Chondrocyte (in vitro differentiated cells): ENCODE data around the gene CCDC40. TPM values are rescaled to one million over a fixed set of nuclear protein-coding genes. Genes with fewer than 3 reads are reported as not detected.
A peak's percentile ranks its signal among the peaks of the same experiment; 100 is the strongest.

Source experiments
- DNase-seq: peaks from one replicate; pipeline ENCODE4 v3.0.0; 2021; ENCODE audit warnings: mixed read lengths, low spot score
- H3K27ac Mint-ChIP-seq: one replicate; pipeline ENCODE4 v1.8.0; 2021; ENCODE audit warnings: mild to moderate bottlenecking, moderate library complexity, mixed read lengths; ENCODE audit not compliant: unreplicated experiment
- H3K27me3 Mint-ChIP-seq: 2 replicates; pipeline ENCODE4 v1.8.0; 2021; ENCODE audit warnings: low read depth, mixed read lengths
- H3K36me3 Mint-ChIP-seq: 2 replicates; pipeline ENCODE4 v1.8.0; 2021; ENCODE audit warnings: low read depth, mixed read lengths
- H3K4me1 Mint-ChIP-seq: 2 replicates; pipeline ENCODE4 v1.8.0; 2021; ENCODE audit warnings: low read depth, mild to moderate bottlenecking, mixed read lengths
- H3K4me3 Mint-ChIP-seq: one replicate; pipeline ENCODE4 v1.8.0; 2021; ENCODE audit warnings: mild to moderate bottlenecking, moderate library complexity, mixed read lengths; ENCODE audit not compliant: unreplicated experiment
- H3K9me3 Mint-ChIP-seq: 2 replicates; pipeline ENCODE4 v1.8.0; 2021; ENCODE audit warnings: low read depth, mixed read lengths
- CTCF ChIP-seq: fragments of 200-600 bp; sonication (generic); IDR thresholded peaks from 2 replicates; pipeline ENCODE4 v1.5.0; 2021; ENCODE audit warnings: antibody characterized with exemption, mild to moderate bottlenecking, moderate library complexity
- total RNA-seq: library from RNA; stranded (reverse); gene quantifications from 3 replicates; pipeline ENCODE4 v1.2.1, GENCODE V29; 2021

Gene CCDC40
- total RNA-seq, 1 donor from 2014 or later: 5.8 TPM

- H3K9me3 Mint-ChIP-seq: no peaks in the 10 kb centered on the region
- peak; percentile 61 for DNase-seq
- no peak for TF ChIP-seq CTCF
- H3K27me3 Mint-ChIP-seq: no peaks in the 10 kb centered on the region
- H3K36me3 Mint-ChIP-seq: no peaks in the 10 kb centered on the region
- H3K4me1 Mint-ChIP-seq: peaks cover 69% of the 10 kb centered on the region
- H3K4me3 Mint-ChIP-seq: no peak overlapping the region
- H3K27ac Mint-ChIP-seq: peak overlapping the region; percentile 59
These were observed 47.2 kb upstream of the CCDC40 start for GRCh38 chr17:79989106-79989835.

GRCh38 chr17:79990051-79990592 lies 46.3 kb upstream of the CCDC40 start:
- no peak for TF ChIP-seq CTCF
- H3K27me3 Mint-ChIP-seq: no peaks in the 10 kb centered on the region
- H3K36me3 Mint-ChIP-seq: no peaks in the 10 kb centered on the region
- H3K9me3 Mint-ChIP-seq: no peaks in the 10 kb centered on the region
- H3K4me3 Mint-ChIP-seq: no peak overlapping the region
- peaks cover 69% of the 10 kb centered on the region for H3K4me1 Mint-ChIP-seq
- no peak overlapping the region for H3K27ac Mint-ChIP-seq
- no peak for DNase-seq

DNA sequence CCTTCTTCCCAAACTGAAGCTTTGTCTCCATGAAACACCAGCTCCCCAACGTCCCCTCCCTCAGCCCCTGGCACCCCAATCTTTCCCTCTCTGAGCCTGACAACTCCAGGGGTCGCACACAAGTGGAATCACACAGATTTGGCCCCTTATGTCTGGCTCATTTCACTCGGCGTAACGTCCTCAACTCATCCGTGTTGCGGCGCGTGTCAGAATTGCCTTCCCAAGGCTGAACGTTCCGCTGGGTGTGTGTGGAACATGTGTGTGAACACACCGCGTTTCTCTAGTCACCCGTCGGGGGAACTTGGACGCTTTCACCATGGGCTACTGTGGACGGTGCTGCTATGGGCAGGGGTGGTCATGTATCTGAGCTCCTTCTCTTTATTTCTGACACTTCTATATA lies 45.7 kb upstream of the CCDC40 start:
- H3K27me3 Mint-ChIP-seq: no peaks in the 10 kb centered on the region
- no peak for TF ChIP-seq CTCF
- no peak for DNase-seq
- H3K27ac Mint-ChIP-seq: no peak overlapping the region
- no peaks in the 10 kb centered on the region for H3K36me3 Mint-ChIP-seq
- no peaks in the 10 kb centered on the region for H3K9me3 Mint-ChIP-seq
- no peak overlapping the region for H3K4me3 Mint-ChIP-seq
- peaks cover 67% of the 10 kb centered on the region for H3K4me1 Mint-ChIP-seq

DNA sequence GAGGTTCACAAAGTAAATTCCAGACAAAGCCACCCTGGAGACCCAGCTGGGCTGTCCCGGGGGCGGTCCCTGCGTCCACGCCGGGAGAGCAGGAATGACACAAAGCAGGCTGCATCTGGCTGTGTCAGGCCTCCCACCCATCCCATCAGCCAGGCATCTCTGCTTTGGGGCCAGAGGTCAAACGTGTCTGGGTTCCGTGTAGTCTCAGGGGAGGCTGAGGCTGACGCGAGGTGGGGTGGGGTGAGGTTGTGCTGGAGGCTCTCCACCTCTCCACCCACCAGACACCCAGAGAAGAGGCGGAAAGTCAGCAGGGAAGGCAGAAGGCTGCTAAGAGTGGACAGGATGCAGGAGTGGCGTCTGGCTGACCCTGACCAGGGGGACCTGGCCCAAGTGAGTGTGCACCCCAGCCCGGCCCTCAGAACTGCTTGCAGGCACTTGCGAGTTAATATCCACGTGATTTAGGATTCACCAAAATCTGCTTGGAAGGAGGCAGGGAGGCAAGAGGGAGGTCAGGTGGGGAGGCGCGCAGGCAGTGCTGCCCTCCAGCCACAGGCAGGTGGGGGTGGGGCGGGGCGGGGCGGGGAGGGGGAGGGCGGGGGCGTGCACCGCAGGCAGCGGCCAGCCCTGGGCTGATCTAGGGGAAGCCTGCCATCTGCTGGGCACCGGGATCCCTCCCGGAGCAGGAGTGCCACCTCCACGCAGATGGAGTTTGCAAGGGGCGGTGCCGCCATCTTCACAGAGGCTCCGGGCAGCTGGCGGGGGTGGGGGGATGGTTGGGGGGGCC lies 45.1 kb upstream of the CCDC40 start:
- no peaks in the 10 kb centered on the region for H3K27me3 Mint-ChIP-seq
- no peaks in the 10 kb centered on the region for H3K36me3 Mint-ChIP-seq
- no peaks in the 10 kb centered on the region for H3K9me3 Mint-ChIP-seq
- peak; percentile 88 for TF ChIP-seq CTCF
- no peak overlapping the region for H3K27ac Mint-ChIP-seq
- H3K4me3 Mint-ChIP-seq: peak overlapping the region; percentile 64
- DNase-seq: no peak
- H3K4me1 Mint-ChIP-seq: peaks cover 60% of the 10 kb centered on the region

GRCh38 chr17:79991924-79992648 lies 44.4 kb upstream of the CCDC40 start:
- Mint-ChIP-seq H3K4me1 (peaks cover 60% of the 10 kb centered on the region), H3K36me3 (no peaks in the 10 kb centered on the region), H3K27ac (peak overlapping the region; percentile 97), H3K9me3 (no peaks in the 10 kb centered on the region), H3K27me3 (no peaks in the 10 kb centered on the region), H3K4me3 (peak overlapping the region; percentile 64)
- DNase-seq: peak; percentile 90
- TF ChIP-seq CTCF: peak; percentile 77
